Upper lobe of left lung (tissue), 6 donors: ENCODE results near the gene GNG7. TPM values are rescaled to one million over a fixed set of nuclear protein-coding genes. Genes with fewer than 3 reads are reported as not detected.

Experiments used
- ATAC-seq, 2 donors: fragments of 200-7000 bp; cut with Tn5 transposase; one replicate each; pipeline ENCODE4 v1.9.1; 2022; ENCODE audit warnings: mild to moderate bottlenecking in 2 of 2, moderate library complexity in 2 of 2; ENCODE audit not compliant: low FRiP score in 2 of 2
- DNase-seq, 2 donors: peaks; one replicate each; pipeline ENCODE4 v3.0.0-alpha.2; 2019 to 2020
- H3K27ac ChIP-seq, 4 donors: fragments of 200-600 bp; sonication (generic); one replicate each; pipeline ENCODE4 v1.5.1; 2016 to 2019
- H3K27me3 ChIP-seq, 4 donors: fragments of 200-600 bp; sonication (generic); one replicate each; pipeline ENCODE4 v1.5.1; 2017 to 2019
- H3K36me3 ChIP-seq, 4 donors: fragments of 200-600 bp; sonication (generic); one replicate each; pipeline ENCODE4 v1.5.1; 2016 to 2019
- H3K4me1 ChIP-seq, 4 donors: fragments of 200-600 bp; sonication (generic); one replicate each; pipeline ENCODE4 v1.5.1; 2018 to 2019
- H3K4me3 ChIP-seq, 4 donors: fragments of 200-600 bp; sonication (generic); one replicate each; pipeline ENCODE4 v1.5.1; 2017 to 2019; ENCODE audit warnings: mild to moderate bottlenecking in 2 of 4, moderate library complexity in 1 of 4
- H3K9me3 ChIP-seq, 4 donors: fragments of 200-600 bp; sonication (generic); one replicate each; pipeline ENCODE4 v1.5.1; 2018 to 2019
- CTCF ChIP-seq, 6 experiments: fragments of 450-650 bp in 4 of 6; fragments of 200-600 bp in 2 of 6; sonication (generic) in 2 of 6; IDR thresholded peaks; one replicate each; pipeline ENCODE4 v1.5.1; 2016 to 2019; ENCODE audit warnings: antibody characterized with exemption in 6 of 6
- EP300 ChIP-seq, 4 donors: sonication (generic); formaldehyde crosslinking; IDR thresholded peaks; one replicate each; pipeline ENCODE4 v1.5.1; 2017; ENCODE audit warnings: antibody characterized with exemption in 4 of 4, control low read depth in 2 of 4
- POLR2A ChIP-seq, 4 donors: fragments of 450-650 bp; IDR thresholded peaks; one replicate each; pipeline ENCODE4 v1.5.1; 2016 to 2017; ENCODE audit warnings: antibody characterized with exemption in 4 of 4, mild to moderate bottlenecking in 2 of 4
- POLR2AphosphoS5 ChIP-seq, 2 donors: sonication (generic); formaldehyde crosslinking; IDR thresholded peaks; one replicate each; pipeline ENCODE4 v1.5.1; 2017; ENCODE audit warnings: antibody characterized with exemption in 2 of 2
- WGBS, 2 donors: methylation state at CpG; one replicate each; pipeline ENCODE4 v1.1.5; 2017 to 2018; 5-methylcytosine and 5-hydroxymethylcytosine counted together
- total RNA-seq, 6 donors: library from RNA; depleted of rRNA in 4 of 6; stranded (reverse); fragments of >200 nt in 4 of 6; gene quantifications; one replicate each; pipeline versions ENCODE4 v1.1.0 to v1.2.1, GENCODE V29; 2016 to 2021
- donor health status: DM: no; HTN: no; CAD: no; lungs with moderate emphysema.
- donor health status: DM: no; HTN: yes; CAD: no; lungs with severe emphysema.

Gene GNG7
- total RNA-seq, 6 donors from 2014 or later = 3.5 to 7.7 (median 7.1) TPM

GRCh38 chr19:2514981-2515518, 187.4 kb downstream of the GNG7 start:
- 96 to 98% methylated on average over 16 of the region's 16 CpGs for WGBS, 2 donors

GRCh38 chr19:2512523-2513431, 189.7 kb downstream of the GNG7 start:
- Histone ChIP-seq H3K36me3 (no peaks in the 10 kb centered on the region), H3K27me3 (no peaks in the 10 kb centered on the region), H3K4me3 (no peak overlapping the region), H3K27ac (no peak overlapping the region), H3K4me1 (peaks cover 0 to 10% (median 5%) of the 10 kb centered on the region in 4 donors), H3K9me3 (no peaks in the 10 kb centered on the region)
- WGBS, 2 donors = 59 to 73% methylated on average over 22 to 24 of the region's 41 CpGs
- ATAC-seq (peak; percentile 28 to 42), DNase-seq (peak in 1 of 2 donors; percentile 80)
- TF ChIP-seq POLR2A (IDR thresholded peaks at IDR 0.05) = no peak
- no peak for TF ChIP-seq EP300 (IDR thresholded peaks at IDR 0.05)
- no peak for TF ChIP-seq POLR2AphosphoS5 (IDR thresholded peaks at IDR 0.05)
- TF ChIP-seq CTCF (IDR thresholded peaks at IDR 0.05) = no peak

More at GRCh38 chr19:2514981-2515518, 187.4 kb downstream of the GNG7 start:
- no peaks in the 10 kb centered on the region for H3K27me3 ChIP-seq
- no peaks in the 10 kb centered on the region for H3K36me3 ChIP-seq
- H3K27ac ChIP-seq = no peak overlapping the region
- no peak for DNase-seq
- peaks cover 0 to 5% (median 2%) of the 10 kb centered on the region in 4 donors for H3K4me1 ChIP-seq
- no peak for ATAC-seq
- TF ChIP-seq POLR2A (IDR thresholded peaks at IDR 0.05) (no peak), POLR2AphosphoS5 (IDR thresholded peaks at IDR 0.05) (no peak), EP300 (IDR thresholded peaks at IDR 0.05) (no peak), CTCF (IDR thresholded peaks at IDR 0.05) (no peak)
- H3K4me3 ChIP-seq = no peak overlapping the region
- H3K9me3 ChIP-seq = no peaks in the 10 kb centered on the region

- ATAC-seq (no peak), DNase-seq (no peak)
- H3K27me3 ChIP-seq = no peaks in the 10 kb centered on the region
- H3K4me3 ChIP-seq = no peak overlapping the region
- H3K4me1 ChIP-seq = peaks cover 7 to 18% (median 12%) of the 10 kb centered on the region in 4 donors
- WGBS, 2 donors = 94 to 95% methylated on average over 17 to 21 of the region's 21 CpGs
- TF ChIP-seq POLR2A (IDR thresholded peaks at IDR 0.05) (no peak), POLR2AphosphoS5 (IDR thresholded peaks at IDR 0.05) (no peak), CTCF (IDR thresholded peaks at IDR 0.05) (no peak), EP300 (IDR thresholded peaks at IDR 0.05) (no peak)
- no peaks in the 10 kb centered on the region for H3K36me3 ChIP-seq
- H3K27ac ChIP-seq = no peak overlapping the region
- H3K9me3 ChIP-seq = no peaks in the 10 kb centered on the region
Observed at GRCh38 chr19:2511991-2512390, 190.5 kb downstream of the GNG7 start.

- ATAC-seq (no peak), DNase-seq (no peak)
- TF ChIP-seq EP300 (IDR thresholded peaks at IDR 0.05) (no peak), POLR2AphosphoS5 (IDR thresholded peaks at IDR 0.05) (no peak), POLR2A (IDR thresholded peaks at IDR 0.05) (no peak)
- no peak overlapping the region for H3K4me3 ChIP-seq
- WGBS, 2 donors = 86 to 89% methylated on average over 14 to 22 of the region's 22 CpGs
- H3K27me3 ChIP-seq = no peaks in the 10 kb centered on the region
- peaks cover 11 to 22% (median 16%) of the 10 kb centered on the region in 4 donors for H3K4me1 ChIP-seq
- H3K36me3 ChIP-seq = no peaks in the 10 kb centered on the region
- H3K9me3 ChIP-seq = no peaks in the 10 kb centered on the region
- no peak overlapping the region for H3K27ac ChIP-seq
Observed at GRCh38 chr19:2511570-2511969, 190.9 kb downstream of the GNG7 start.

GRCh38 chr19:2509096-2509495, 193.4 kb downstream of the GNG7 start:
- TF ChIP-seq EP300 (IDR thresholded peaks at IDR 0.05) (no peak), POLR2A (IDR thresholded peaks at IDR 0.05) (no peak), CTCF (IDR thresholded peaks at IDR 0.05) (no peak), POLR2AphosphoS5 (IDR thresholded peaks at IDR 0.05) (no peak)
- Histone ChIP-seq H3K36me3 (no peaks in the 10 kb centered on the region), H3K27me3 (no peaks in the 10 kb centered on the region), H3K9me3 (no peaks in the 10 kb centered on the region), H3K4me1 (peaks cover 12 to 22% (median 17%) of the 10 kb centered on the region in 4 donors), H3K27ac (no peak overlapping the region), H3K4me3 (no peak overlapping the region)
- ATAC-seq = no peak
- 90 to 94% methylated on average over 8 of the region's 8 CpGs for WGBS, 2 donors
- no peak for DNase-seq
